HepG2 (cell line): ENCODE data around the gene HSPA1A. TPM values are rescaled to one million over a fixed set of nuclear protein-coding genes. Genes with fewer than 3 reads are reported as not detected.

Source experiments
- FOSL1 ChIP-seq: sonication (generic); formaldehyde crosslinking; IDR thresholded peaks from 2 replicates; pipeline ENCODE4 v1.9.0; 2021; ENCODE audit warnings: missing genetic modification reagents, borderline replicate concordance
- KMT2B ChIP-seq: IDR thresholded peaks from 2 replicates; pipeline ENCODE4 v1.6.1; 2016; ENCODE audit warnings: missing genetic modification reagents, missing compliant biosample characterization
- LCORL ChIP-seq, 2 experiments: fragments of 450-650 bp in 1 of 2; sonication (generic) in 1 of 2; formaldehyde crosslinking in 1 of 2; IDR thresholded peaks; 2 replicates each; pipeline versions ENCODE4 v1.5.0 to v1.6.1; 2017 to 2020; ENCODE audit warnings: antibody characterized with exemption in 1 of 2, missing genetic modification reagents in 1 of 2
- MIER3 ChIP-seq: IDR thresholded peaks from 2 replicates; pipeline ENCODE4 v1.6.1; 2016; ENCODE audit warnings: missing compliant biosample characterization, borderline replicate concordance
- NR3C1 ChIP-seq: sonication (generic); formaldehyde crosslinking; IDR thresholded peaks from 2 replicates; pipeline ENCODE4 v1.4.0; 2020; ENCODE audit warnings: missing genetic modification reagents
- XRCC5 ChIP-seq: fragments of 200-400 bp; formaldehyde crosslinking; optimal IDR thresholded peaks from 2 replicates; pipeline ENCODE3; 2017; ENCODE audit warnings: mild to moderate bottlenecking, low read length
- ZBTB21 ChIP-seq: sonication (generic); formaldehyde crosslinking; IDR thresholded peaks from 2 replicates; pipeline ENCODE4 v1.4.0; 2020; ENCODE audit warnings: missing genetic modification reagents
- ZFP37 ChIP-seq: sonication (generic); formaldehyde crosslinking; IDR thresholded peaks from 2 replicates; pipeline ENCODE4 v1.4.0; 2020; ENCODE audit warnings: missing genetic modification reagents, borderline replicate concordance
- ZNF296 ChIP-seq: sonication (generic); formaldehyde crosslinking; conservative IDR thresholded peaks from 2 replicates; pipeline ENCODE4 v1.5.0; 2020; ENCODE audit warnings: mild to moderate bottlenecking, missing genetic modification reagents
- ZNF3 ChIP-seq: IDR thresholded peaks from 2 replicates; pipeline ENCODE4 v1.7.0; 2017; ENCODE audit warnings: inconsistent platforms
- ZNF646 ChIP-seq: sonication (generic); formaldehyde crosslinking; IDR thresholded peaks from 2 replicates; pipeline ENCODE4 v1.9.0; 2021; ENCODE audit warnings: mild to moderate bottlenecking, missing genetic modification reagents
- ZNF724P ChIP-seq: sonication (generic); formaldehyde crosslinking; IDR thresholded peaks from 2 replicates; pipeline ENCODE4 v1.8.0; 2022; ENCODE audit warnings: missing genetic modification reagents, borderline replicate concordance
- ZSCAN31 ChIP-seq: sonication (generic); formaldehyde crosslinking; IDR thresholded peaks from 2 replicates; pipeline ENCODE4 v1.5.0; 2020; ENCODE audit warnings: low read depth, mild to moderate bottlenecking, missing genetic modification reagents
- polyA plus RNA-seq, 8 experiments: library from polyadenylated mRNA; depleted of rRNA in 3 of 8; stranded (reverse) in 7 of 8; unstranded in 1 of 8; fragments of >200 nt; fragmentation: Illumina TruSeq in 4 of 8; extraction: Trizol in 4 of 8; gene quantifications; 2 replicates each; pipeline versions ENCODE4 v1.2.1 to v1.2.3, GENCODE V29; 2011 to 2016; ENCODE audit warnings: low read depth in 4 of 8, missing spikeins in 1 of 8, mixed read lengths in 1 of 8; ENCODE audit not compliant: insufficient read depth in 1 of 8
- total RNA-seq, 5 experiments: library from RNA; depleted of rRNA; stranded (reverse); fragments of >200 nt; fragmentation: Illumina TruSeq; extraction: Trizol; gene quantifications; 2 replicates each; pipeline ENCODE4 v1.2.3, GENCODE V29; 2016; ENCODE audit warnings: low read depth in 1 of 5
- TF ChIP-seq, protein P1 (sequence below), 2 experiments: IDR thresholded peaks; 2 replicates each; pipeline ENCODE4 v1.6.1; 2011 to 2012; ENCODE audit warnings: low read length in 2 of 2, borderline replicate concordance in 1 of 2, low read depth in 1 of 2, mild to moderate bottlenecking in 1 of 2, moderate library complexity in 1 of 2
- TF ChIP-seq, protein P2 (sequence below): sonication (generic); formaldehyde crosslinking; IDR thresholded peaks from 2 replicates; pipeline ENCODE4 v1.4.0; 2020; ENCODE audit warnings: missing genetic modification reagents, borderline replicate concordance

The HSPA1A gene
- total and polyA plus RNA-seq, 2 of the 13 experiments (the other 11 are each of a cell fraction or from before 2014, with no cell fraction given), result 44.5 to 85.0 TPM

DNA sequence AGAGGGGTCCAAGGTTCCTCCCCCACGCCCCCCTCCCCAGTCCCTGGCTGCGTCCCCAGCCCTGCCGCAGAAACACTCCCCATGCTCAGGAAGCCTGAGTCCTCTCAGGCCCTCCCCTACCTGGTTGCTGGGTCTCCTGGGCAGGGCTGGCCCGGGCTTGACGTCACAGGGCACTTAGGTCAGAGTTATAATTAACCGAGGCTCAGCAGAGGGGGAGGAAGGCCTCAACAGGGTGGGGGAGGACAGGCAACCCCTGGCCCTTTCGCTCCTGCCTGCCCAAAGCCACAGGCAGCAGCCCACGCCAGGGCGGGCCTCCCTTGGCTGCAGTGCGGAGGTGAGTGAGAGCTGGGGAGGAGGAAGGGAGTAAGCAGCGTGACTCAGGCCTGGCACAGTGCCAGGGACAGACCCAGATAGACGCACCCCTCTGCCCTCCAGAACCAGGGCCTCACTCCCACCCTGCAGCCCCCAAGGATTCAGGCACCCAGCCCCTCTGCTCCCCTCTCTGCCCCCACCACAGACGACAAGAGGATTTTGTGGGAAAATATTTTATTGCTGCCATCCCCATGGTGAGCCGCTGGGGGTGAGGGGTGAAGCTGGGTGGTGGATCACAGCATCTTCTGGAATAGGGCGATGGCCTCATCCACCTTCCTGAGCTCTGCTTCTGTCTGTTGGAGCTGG, 38.2 kb upstream of the HSPA1A start, which contains the start of gene VWA7 (continued):
- TF ChIP-seq ZNF724P (CRISPR knock-in tag) (no peak), FOSL1 (CRISPR knock-in tag) (no peak), XRCC5 (peak; percentile 42), ZNF646 (no peak), KMT2B (CRISPR knock-in tag) (no peak), ZFP37 (no peak), ZBTB21 (CRISPR knock-in tag) (peak; percentile 91), MIER3 (no peak; the same call in none of the 2 replicates), LCORL (IDR thresholded peaks at IDR 0.05) (peak; percentile 99), LCORL (CRISPR knock-in tag; IDR thresholded peaks at IDR 0.05) (peak; percentile 97), NR3C1 (no peak), ZNF3 (no peak), ZSCAN31 (CRISPR knock-in tag) (peak; percentile 87), ZNF296 (CRISPR knock-in tag) (no peak)
- TF ChIP-seq, protein P1, sequence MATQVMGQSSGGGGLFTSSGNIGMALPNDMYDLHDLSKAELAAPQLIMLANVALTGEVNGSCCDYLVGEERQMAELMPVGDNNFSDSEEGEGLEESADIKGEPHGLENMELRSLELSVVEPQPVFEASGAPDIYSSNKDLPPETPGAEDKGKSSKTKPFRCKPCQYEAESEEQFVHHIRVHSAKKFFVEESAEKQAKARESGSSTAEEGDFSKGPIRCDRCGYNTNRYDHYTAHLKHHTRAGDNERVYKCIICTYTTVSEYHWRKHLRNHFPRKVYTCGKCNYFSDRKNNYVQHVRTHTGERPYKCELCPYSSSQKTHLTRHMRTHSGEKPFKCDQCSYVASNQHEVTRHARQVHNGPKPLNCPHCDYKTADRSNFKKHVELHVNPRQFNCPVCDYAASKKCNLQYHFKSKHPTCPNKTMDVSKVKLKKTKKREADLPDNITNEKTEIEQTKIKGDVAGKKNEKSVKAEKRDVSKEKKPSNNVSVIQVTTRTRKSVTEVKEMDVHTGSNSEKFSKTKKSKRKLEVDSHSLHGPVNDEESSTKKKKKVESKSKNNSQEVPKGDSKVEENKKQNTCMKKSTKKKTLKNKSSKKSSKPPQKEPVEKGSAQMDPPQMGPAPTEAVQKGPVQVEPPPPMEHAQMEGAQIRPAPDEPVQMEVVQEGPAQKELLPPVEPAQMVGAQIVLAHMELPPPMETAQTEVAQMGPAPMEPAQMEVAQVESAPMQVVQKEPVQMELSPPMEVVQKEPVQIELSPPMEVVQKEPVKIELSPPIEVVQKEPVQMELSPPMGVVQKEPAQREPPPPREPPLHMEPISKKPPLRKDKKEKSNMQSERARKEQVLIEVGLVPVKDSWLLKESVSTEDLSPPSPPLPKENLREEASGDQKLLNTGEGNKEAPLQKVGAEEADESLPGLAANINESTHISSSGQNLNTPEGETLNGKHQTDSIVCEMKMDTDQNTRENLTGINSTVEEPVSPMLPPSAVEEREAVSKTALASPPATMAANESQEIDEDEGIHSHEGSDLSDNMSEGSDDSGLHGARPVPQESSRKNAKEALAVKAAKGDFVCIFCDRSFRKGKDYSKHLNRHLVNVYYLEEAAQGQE (IDR thresholded peaks at IDR 0.05; ENCODE audit: borderline replicate concordance in 1 of 2, low read depth in 1 of 2, low read length in 2 of 2), result no peak
- TF ChIP-seq, protein P2, sequence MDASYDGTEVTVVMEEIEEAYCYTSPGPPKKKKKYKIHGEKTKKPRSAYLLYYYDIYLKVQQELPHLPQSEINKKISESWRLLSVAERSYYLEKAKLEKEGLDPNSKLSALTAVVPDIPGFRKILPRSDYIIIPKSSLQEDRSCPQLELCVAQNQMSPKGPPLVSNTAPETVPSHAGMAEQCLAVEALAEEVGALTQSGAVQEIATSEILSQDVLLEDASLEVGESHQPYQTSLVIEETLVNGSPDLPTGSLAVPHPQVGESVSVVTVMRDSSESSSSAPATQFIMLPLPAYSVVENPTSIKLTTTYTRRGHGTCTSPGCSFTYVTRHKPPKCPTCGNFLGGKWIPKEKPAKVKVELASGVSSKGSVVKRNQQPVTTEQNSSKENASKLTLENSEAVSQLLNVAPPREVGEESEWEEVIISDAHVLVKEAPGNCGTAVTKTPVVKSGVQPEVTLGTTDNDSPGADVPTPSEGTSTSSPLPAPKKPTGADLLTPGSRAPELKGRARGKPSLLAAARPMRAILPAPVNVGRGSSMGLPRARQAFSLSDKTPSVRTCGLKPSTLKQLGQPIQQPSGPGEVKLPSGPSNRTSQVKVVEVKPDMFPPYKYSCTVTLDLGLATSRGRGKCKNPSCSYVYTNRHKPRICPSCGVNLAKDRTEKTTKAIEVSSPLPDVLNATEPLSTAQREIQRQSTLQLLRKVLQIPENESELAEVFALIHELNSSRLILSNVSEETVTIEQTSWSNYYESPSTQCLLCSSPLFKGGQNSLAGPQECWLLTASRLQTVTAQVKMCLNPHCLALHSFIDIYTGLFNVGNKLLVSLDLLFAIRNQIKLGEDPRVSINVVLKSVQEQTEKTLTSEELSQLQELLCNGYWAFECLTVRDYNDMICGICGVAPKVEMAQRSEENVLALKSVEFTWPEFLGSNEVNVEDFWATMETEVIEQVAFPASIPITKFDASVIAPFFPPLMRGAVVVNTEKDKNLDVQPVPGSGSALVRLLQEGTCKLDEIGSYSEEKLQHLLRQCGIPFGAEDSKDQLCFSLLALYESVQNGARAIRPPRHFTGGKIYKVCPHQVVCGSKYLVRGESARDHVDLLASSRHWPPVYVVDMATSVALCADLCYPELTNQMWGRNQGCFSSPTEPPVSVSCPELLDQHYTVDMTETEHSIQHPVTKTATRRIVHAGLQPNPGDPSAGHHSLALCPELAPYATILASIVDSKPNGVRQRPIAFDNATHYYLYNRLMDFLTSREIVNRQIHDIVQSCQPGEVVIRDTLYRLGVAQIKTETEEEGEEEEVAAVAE, result no peak
